Thymus (tissue), 11 donors: ENCODE measurements around the gene SIRT5. TPM values are rescaled to one million over a fixed set of nuclear protein-coding genes. Genes with fewer than 3 reads are reported as not detected.

Experiments used
- DNase-seq, 9 donors: peaks; one replicate each; pipeline ENCODE4 v3.0.0-alpha.2; 2013; ENCODE audit warnings: low spot score in 9 of 9, low read depth in 6 of 9, missing footprints in 1 of 9
- H3K27ac ChIP-seq, 2 donors: one replicate each; pipeline ENCODE4 v1.5.1; 2013; ENCODE audit warnings: control low read depth in 1 of 2, low read depth in 1 of 2, low read length in 1 of 2, mild to moderate bottlenecking in 1 of 2, moderate library complexity in 1 of 2
- H3K27me3 ChIP-seq, 2 donors: one replicate each; pipeline ENCODE4 v1.5.1; 2013; ENCODE audit warnings: low read length in 1 of 2; ENCODE audit not compliant: control insufficient read depth in 2 of 2, insufficient read depth in 1 of 2
- H3K36me3 ChIP-seq, 2 donors: one replicate each; pipeline ENCODE4 v1.5.1; 2013; ENCODE audit warnings: low read length in 1 of 2, mild to moderate bottlenecking in 1 of 2, moderate library complexity in 1 of 2; ENCODE audit not compliant: control insufficient read depth in 2 of 2, insufficient read depth in 2 of 2
- H3K4me1 ChIP-seq, 2 donors: one replicate each; pipeline ENCODE4 v1.5.1; 2013; ENCODE audit warnings: low read length in 2 of 2; ENCODE audit not compliant: control insufficient read depth in 2 of 2, insufficient read depth in 2 of 2
- H3K4me3 ChIP-seq, 2 donors: one replicate each; pipeline ENCODE4 v1.5.1; 2013; ENCODE audit warnings: low read length in 2 of 2, control low read depth in 1 of 2, mild to moderate bottlenecking in 1 of 2
- H3K9me3 ChIP-seq, 2 donors: one replicate each; pipeline ENCODE4 v1.5.1; 2013; ENCODE audit warnings: low read length in 1 of 2, mild to moderate bottlenecking in 1 of 2; ENCODE audit not compliant: control insufficient read depth in 2 of 2, insufficient read depth in 1 of 2
- WGBS: extraction: QIAGEN DNeasy Blood & Tissue Kit; methylation state at CpG from one replicate; pipeline ENCODE4 v1.1.7; 2013; 5-methylcytosine and 5-hydroxymethylcytosine counted together
- polyA plus RNA-seq: library from polyadenylated mRNA; stranded (reverse); fragments of 200-250 nt; gene quantifications from one replicate; pipeline ENCODE4 v1.2.3, GENCODE V29; 2013
- total RNA-seq: library from RNA; stranded (reverse); fragments of 120-200 nt; gene quantifications from one replicate; pipeline ENCODE4 v1.2.4, GENCODE V29; 2013
- donor health status: healthy.

SIRT5 gene
- total and polyA plus RNA-seq, 2 donors, result 12.2 to 13.3 TPM

GRCh38 chr6:13545885-13546284 lies 28.5 kb upstream of the SIRT5 start:
- Histone ChIP-seq H3K4me1 (no peaks in the 10 kb centered on the region), H3K9me3 (peaks cover 0 to 3% of the 10 kb centered on the region in 2 donors), H3K4me3 (no peak overlapping the region), H3K36me3 (no peaks in the 10 kb centered on the region), H3K27me3 (no peaks in the 10 kb centered on the region), H3K27ac (no peak overlapping the region)
- DNase-seq, result no peak

- no peak for DNase-seq
- H3K36me3 ChIP-seq, result no peaks in the 10 kb centered on the region
- no peak overlapping the region for H3K4me3 ChIP-seq
- no peaks in the 10 kb centered on the region for H3K4me1 ChIP-seq
- WGBS, result 92% methylated on average over 4 of the region's 4 CpGs
- no peaks in the 10 kb centered on the region for H3K9me3 ChIP-seq
- no peak overlapping the region for H3K27ac ChIP-seq
- H3K27me3 ChIP-seq, result no peaks in the 10 kb centered on the region
These were observed 25.7 kb upstream of the SIRT5 start for GRCh38 chr6:13548500-13549210.

- no peaks in the 10 kb centered on the region for H3K4me1 ChIP-seq
- H3K36me3 ChIP-seq, result no peaks in the 10 kb centered on the region
- no peaks in the 10 kb centered on the region for H3K9me3 ChIP-seq
- H3K4me3 ChIP-seq, result no peak overlapping the region
- no peaks in the 10 kb centered on the region for H3K27me3 ChIP-seq
- no peak for DNase-seq
- H3K27ac ChIP-seq, result no peak overlapping the region
These were observed 23.7 kb upstream of the SIRT5 start for GRCh38 chr6:13550656-13551055.

GRCh38 chr6:13553646-13554045 lies 20.8 kb upstream of the SIRT5 start:
- H3K27ac ChIP-seq, result no peak overlapping the region
- DNase-seq, result no peak

GRCh38 chr6:13554929-13555333 lies 19.5 kb upstream of the SIRT5 start:
- WGBS, result 81% methylated on average over 8 of the region's 8 CpGs
- no peaks in the 10 kb centered on the region for H3K9me3 ChIP-seq

More at GRCh38 chr6:13553646-13554045, 20.8 kb upstream of the SIRT5 start:
- no peaks in the 10 kb centered on the region for H3K27me3 ChIP-seq
- no peaks in the 10 kb centered on the region for H3K4me1 ChIP-seq
- no peaks in the 10 kb centered on the region for H3K36me3 ChIP-seq
- 100% methylated on average over 1 of the region's 1 CpG for whole genome bisulfite sequencing
- no peaks in the 10 kb centered on the region for H3K9me3 ChIP-seq
- no peak overlapping the region for H3K4me3 ChIP-seq

DNA sequence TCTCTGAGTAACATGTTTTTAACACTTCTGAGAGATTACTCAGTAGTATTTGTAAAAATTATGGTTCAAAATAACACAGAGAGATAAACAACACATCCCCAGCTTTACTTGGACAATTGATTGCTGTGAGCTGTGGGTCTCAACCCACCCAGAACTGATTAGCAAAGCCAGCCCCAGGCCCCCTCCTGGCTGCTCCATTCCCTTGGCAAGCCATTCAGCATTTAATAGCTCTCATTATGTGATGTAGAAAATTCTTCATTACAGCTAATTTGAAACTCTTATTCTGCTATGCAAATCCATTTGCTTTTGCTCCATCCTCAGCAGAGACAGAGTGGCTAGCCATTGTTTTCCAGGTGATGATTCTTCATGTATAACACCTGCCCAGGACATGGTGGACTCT lies 16.6 kb upstream of the SIRT5 start:
- H3K36me3 ChIP-seq, result no peaks in the 10 kb centered on the region
- H3K4me1 ChIP-seq, result no peaks in the 10 kb centered on the region
- H3K9me3 ChIP-seq, result no peaks in the 10 kb centered on the region
- no peak overlapping the region for H3K27ac ChIP-seq
- H3K4me3 ChIP-seq, result no peak overlapping the region
- DNase-seq, result no peak
- no peaks in the 10 kb centered on the region for H3K27me3 ChIP-seq

More at GRCh38 chr6:13554929-13555333, 19.5 kb upstream of the SIRT5 start:
- Histone ChIP-seq H3K36me3 (no peaks in the 10 kb centered on the region), H3K4me1 (no peaks in the 10 kb centered on the region), H3K27ac (no peak overlapping the region), H3K4me3 (no peak overlapping the region), H3K27me3 (no peaks in the 10 kb centered on the region)
- DNase-seq, result no peak

- DNase-seq, result no peak
- no peak overlapping the region for H3K27ac ChIP-seq
- WGBS, result 95% methylated on average over 4 of the region's 4 CpGs
- no peaks in the 10 kb centered on the region for H3K36me3 ChIP-seq
- H3K4me1 ChIP-seq, result no peaks in the 10 kb centered on the region
- no peak overlapping the region for H3K4me3 ChIP-seq
- H3K9me3 ChIP-seq, result no peaks in the 10 kb centered on the region
- no peaks in the 10 kb centered on the region for H3K27me3 ChIP-seq
These were observed 15.7 kb upstream of the SIRT5 start for GRCh38 chr6:13558718-13559117.

- 85% methylated on average over 3 of the region's 3 CpGs for WGBS
- no peak for DNase-seq
- H3K27ac ChIP-seq, result no peak overlapping the region
- H3K9me3 ChIP-seq, result no peaks in the 10 kb centered on the region
- no peaks in the 10 kb centered on the region for H3K27me3 ChIP-seq
- H3K36me3 ChIP-seq, result no peaks in the 10 kb centered on the region
- no peak overlapping the region for H3K4me3 ChIP-seq
- no peaks in the 10 kb centered on the region for H3K4me1 ChIP-seq
These were observed 15.2 kb upstream of the SIRT5 start for GRCh38 chr6:13559251-13559650.

DNA sequence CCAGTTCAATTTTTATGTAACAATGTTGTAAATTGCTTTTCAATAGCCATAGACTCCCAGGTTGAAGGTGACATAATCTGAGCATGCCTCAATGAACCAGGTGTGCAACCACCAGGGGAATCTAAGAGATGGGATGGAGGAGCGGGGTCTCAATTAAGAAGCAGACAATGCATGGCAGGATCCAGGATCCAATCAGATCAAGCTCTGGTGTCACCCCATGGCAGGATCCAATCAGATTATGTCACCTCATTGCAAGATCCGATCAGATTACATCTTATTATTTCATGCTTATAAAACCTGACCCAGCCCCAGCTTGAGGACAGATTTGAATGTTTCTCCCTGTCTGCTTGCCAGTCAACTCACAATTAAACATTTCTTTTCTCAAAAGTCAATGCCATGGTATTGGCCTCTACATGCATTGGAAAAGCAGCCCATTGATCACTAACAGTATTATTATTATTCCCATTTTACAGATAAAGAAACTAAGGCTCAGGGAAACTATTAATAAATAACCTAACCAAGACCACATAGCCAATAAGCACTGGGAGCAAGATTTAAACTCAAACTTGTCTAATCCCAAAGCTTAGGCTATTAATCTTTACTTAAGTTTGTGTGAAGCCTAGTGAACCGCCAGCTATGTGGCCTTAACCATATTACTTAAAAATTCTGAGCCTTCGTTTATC lies 14.3 kb upstream of the SIRT5 start:
- 99% methylated on average over 4 of the region's 4 CpGs for WGBS
- DNase-seq, result no peak

More for the DNA sequence above, 14.3 kb upstream of the SIRT5 start:
- no peaks in the 10 kb centered on the region for H3K9me3 ChIP-seq
- H3K27ac ChIP-seq, result no peak overlapping the region
- H3K4me3 ChIP-seq, result no peak overlapping the region
- no peaks in the 10 kb centered on the region for H3K4me1 ChIP-seq
- no peaks in the 10 kb centered on the region for H3K27me3 ChIP-seq
- H3K36me3 ChIP-seq, result no peaks in the 10 kb centered on the region
